ENCODE data around the gene SUGCT.
"Not testable (repeated sequence)": the region's sequence is repeated elsewhere in the genome, so short reads cannot be mapped to it uniquely, and the experiment has no call there.

The SUGCT gene

DNA sequence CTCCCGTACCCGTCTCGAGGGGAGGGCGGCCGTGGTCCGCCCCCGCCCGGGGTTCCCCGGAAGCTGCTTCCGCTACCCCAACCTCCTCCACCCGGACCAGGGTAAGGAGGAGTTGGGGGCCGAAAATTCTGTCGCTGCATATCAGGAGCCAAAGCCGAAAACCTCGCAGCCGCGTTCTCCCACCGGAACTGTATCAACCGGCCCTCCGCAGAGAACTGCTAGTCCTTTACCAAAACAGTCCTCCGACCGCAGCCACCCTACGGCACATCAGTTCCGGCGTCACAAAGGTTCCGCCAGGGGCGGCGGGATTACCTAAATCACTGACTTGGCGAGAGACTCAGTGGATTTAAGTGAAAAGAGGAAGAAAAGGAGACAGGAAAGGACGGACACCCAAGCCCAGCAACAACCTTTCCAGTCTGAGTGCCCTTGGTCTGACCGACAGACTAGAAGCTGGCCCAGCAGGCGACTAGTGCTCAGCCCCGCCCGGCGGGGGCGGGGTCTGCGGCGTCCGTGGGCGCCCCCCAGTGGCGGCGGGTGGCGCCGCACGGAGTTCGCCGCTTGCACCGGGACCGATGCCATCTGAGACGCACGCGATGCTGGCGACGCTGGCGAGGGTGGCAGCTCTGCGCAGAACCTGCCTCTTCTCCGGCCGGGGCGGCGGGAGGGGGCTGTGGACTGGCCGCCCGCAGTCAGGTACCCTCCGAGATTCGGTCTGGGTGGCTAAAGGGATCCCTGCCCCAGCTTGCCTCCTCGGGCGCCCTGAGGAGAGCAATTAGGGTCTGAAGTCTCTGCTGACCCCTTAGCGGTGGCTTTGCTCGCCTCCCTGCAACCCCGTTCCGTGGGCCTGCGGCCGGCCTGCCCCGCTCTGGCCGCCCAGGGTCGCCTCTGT, at the start of gene SUGCT, which contains the start of gene MPLKIP:
Gene SUGCT (plus strand): TSS at position 578 of the 889 bp plus-strand sequence.
Gene MPLKIP (minus strand): TSS at position 195 of the 889 bp plus-strand sequence. CDS start 55 bp downstream, at position 140.
- DNase-seq (ENCODE audit: low spot score) (peak; percentile 76), FAIRE-seq (no peak)

DNA sequence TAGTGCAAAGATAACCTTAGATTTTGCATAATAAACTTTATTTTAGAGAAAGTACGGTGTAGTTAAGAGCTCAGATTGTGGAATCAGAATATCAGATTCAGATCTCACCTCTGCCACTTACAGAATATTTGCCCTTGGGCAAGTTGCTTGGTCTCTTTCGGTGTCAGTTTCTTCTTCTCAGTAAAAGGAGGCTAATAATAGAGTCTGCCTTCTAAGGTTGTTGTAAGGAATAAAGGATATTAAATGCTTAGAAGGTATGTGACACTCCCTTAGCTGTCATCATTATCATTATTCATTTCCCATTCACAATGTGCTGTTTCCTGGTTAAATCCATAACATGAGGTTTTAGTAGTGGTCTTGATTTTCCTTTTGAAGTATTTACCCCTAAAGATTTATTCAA, 42.6 kb upstream of the SUGCT start:
- FAIRE-seq (no peak), DNase-seq (ENCODE audit: low spot score) (no peak)

DNA sequence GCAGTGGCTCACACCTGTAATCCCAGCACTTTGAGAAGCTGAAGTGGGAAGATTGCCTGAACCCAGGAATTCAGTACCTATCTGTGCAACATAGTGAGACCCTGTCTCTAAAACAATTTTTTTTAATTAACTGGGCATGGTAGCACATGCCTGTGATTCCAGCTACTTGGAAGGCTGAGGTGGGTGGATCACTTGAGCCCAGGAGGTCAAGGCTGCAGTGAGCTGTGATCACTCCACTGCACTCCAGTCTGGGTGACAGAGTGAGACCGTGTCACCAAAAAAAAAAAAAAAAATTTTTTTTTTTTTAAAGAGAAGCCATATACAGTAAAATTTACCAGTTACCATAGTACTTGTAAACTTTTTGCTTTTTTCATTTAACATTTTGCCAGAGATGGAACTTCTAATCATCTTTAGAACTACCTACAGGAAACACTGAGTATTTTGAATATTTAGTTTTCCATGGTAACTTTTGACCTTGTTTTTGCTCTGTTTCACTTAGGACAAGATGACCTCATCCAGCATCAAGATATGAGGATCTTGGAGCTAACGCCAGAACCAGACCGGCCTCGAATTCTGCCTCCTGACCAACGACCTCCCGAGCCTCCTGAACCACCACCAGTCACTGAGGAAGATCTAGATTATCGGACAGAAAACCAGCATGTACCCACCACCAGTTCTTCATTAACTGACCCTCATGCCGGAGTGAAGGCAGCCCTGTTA, 41.0 kb upstream of the SUGCT start:
- FAIRE-seq = no peak
- DNase-seq (ENCODE audit: low spot score) = no peak

DNA sequence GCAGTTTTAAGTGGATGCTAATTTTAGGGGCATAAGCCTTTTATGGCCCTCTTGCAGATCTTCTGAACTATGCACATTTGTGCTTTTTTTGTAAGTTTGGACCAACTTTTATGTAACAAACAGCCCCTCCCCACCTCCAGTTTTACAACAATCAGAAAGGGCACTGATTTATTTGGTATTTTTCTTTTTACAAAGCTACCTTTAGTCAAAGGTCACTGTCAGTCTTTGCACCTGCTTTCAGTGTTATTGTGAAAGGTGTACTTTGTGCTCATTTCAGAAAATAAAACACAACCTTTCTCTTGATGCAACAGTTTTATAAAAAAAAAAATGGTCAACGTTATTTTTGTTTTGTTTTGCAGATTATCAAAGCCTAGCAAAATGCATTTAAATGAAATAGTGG, 39.6 kb upstream of the SUGCT start:
- no peak for DNase-seq (ENCODE audit: low spot score)
- no peak for FAIRE-seq

DNA sequence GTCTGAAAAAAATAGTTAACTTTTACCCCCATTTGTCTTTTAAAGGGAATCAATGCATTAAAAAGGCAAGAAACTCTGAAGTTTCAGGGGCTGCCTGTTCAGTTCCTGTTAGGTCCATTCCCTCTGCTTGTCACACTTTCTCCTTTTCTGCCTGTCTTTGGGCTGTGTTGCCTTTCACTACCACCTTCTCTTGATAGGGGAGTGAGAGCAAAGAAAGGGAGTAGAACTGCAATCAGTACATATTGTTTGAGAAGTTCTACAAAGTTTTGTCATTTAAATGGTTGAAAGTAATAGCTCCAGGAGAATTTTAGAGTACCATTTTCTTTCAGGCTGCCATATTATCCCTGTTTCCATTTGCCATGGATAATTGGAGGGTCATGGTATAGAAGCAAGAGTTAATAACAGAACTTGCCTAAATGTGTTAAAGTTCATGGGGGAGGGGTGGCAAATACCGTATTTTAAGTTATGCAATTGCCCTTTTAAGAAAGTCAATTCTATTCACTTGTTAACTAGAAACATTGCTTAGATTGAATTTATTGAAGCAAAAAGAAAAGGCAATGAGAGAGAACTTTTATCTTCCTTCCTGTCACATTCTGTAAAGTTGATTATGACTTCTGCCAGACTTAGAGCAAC, 39.0 kb upstream of the SUGCT start:
- no peak for FAIRE-seq
- no peak for DNase-seq (ENCODE audit: low spot score)

DNA sequence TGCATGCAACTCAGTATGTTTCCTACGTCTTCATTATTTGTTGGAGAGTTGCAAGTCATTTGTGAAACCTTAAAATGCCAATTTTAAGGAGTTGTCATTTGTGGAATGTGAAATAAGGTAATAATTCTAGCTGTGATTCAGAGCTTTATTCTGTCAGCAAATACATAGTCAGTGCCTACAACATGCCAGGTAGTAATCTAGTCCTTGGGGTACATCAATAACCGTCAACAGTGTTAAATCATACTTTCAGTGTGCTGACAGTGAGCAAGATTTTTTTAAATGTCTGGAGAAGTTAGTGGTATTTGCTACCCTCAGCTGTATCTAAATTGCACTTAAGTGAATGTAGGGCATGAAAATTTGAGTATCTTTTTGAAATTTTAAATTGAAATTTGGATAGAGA, 37.1 kb upstream of the SUGCT start:
- FAIRE-seq (no peak), DNase-seq (ENCODE audit: low spot score) (no peak)

DNA sequence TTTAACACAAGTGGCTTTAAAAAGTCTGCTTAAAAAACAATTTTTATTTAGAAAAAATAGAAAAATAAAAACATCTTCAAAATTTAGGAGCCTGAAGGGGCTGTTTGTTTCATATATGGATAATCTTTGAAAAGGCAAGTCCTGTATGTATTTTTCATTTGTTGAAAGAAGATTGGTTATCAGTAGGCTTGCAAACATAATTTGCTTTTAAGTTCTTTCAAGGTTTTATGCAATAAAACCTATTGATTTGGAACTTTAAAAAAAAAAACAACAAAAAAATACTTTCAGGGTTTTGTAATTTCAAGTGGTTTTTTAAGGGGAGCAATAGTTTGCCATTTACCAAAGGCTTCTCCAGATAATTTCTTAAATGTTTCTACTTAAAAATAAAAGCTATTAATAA, 36.0 kb upstream of the SUGCT start:
- DNase-seq (ENCODE audit: low spot score) (no peak), FAIRE-seq (peak; percentile 32)

DNA sequence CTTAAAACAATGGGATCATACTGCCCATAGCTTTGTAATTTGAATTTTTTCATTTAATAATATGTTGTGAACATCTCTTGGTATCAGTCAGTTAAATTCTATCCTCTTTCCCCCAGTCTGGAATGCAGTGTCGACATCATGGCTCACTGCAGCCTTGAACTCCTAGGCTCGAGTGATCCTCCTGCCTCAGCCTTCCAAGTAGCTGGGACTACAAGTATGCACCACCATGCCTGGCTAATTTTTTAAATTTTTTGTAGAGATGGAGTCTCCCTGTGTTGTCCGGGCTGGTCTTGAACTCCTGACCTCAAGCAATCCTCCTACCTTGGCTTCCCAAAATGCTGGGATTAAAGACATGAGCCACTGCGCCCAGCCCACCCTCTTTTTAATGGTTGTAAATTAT, 35.0 kb upstream of the SUGCT start:
- DNase-seq (ENCODE audit: low spot score) (no peak), FAIRE-seq (no peak)

DNA sequence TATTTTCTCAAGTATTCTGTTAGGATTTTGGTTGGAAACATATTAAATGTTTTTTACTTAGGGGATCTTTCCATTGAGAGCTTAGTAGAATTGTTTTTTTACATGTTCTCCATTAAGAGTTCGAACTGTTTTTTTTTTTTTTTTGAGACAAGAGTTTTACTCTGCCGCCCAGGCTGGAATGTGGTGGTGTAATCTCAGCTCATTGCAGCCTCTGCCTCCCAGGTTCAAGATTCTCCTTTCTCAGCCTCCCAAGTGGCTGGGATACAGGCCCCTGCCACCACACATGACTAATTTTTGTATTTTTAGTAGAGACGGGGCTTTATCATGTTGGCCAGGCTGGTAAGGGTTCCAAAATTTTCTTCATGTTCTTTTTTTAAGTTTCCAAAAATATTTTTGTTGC, 33.6 kb upstream of the SUGCT start:
- FAIRE-seq (no peak), DNase-seq (ENCODE audit: low spot score) (no peak)

DNA sequence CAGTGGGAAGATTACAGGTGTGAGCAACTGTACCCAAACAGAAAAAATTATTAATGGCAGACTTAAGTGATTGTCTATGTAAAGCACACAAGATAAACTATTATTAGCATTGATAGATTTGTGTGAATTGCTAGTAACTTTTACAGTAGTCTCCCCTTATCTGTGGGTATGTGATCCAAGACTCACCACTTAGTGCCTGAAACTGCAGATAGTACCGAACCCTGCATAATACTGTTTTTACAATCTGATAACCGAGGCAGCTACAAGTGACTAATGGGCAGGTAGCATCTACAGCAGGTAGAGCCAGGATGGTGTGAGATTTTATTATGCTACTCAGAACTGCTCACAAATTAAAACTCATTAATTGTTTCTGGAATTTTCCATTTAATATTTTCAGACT, 31.9 kb upstream of the SUGCT start:
- DNase-seq (ENCODE audit: low spot score) = no peak
- no peak for FAIRE-seq

DNA sequence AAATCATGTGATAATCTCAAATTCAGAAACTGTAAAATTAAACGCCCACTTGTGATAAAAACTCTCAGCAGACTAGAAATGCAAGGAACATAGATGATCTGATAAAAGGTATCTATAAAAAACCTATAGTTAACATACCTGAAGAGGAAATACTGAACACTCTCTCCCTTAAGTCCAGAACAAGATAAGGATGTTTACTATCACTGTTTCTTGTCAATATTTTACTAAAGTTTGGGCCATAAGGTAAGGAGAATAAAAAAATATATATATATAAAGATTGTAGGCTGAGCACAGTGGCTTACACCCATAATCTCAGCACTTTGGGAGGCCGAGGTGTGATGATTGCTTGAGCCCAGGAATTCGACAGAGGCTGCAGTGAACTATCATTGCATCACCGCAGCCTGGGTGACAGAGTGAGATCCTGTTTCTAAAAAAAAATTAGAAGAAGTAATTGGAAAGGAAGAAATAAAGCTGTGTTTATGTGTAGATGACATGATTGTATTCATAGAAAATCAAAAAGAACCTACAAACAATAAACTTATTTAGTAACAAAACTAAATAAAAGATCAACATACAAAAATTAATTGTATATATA, 28.8 kb upstream of the SUGCT start:
- FAIRE-seq (no peak), DNase-seq (ENCODE audit: low spot score) (no peak)

DNA sequence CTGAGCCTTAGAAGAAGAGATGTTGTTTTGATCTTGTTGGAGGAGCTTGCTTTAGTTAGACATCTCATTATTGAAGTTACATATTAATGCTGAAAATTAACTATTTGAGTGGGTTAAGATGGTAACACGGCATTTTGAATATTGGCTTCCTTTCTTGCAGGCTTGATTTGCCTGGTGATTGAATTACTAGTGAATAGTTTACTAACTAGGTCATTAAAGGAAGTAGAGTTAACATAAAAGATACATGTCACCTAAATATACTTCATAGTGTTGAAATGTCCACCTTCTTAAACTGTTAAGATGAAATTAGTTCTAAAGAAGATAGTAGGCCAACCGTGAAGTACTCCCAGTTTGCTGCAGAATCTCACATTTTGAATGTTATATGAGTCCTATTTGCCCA, 18.9 kb upstream of the SUGCT start:
- no peak for FAIRE-seq
- no peak for DNase-seq (ENCODE audit: low spot score)

DNA sequence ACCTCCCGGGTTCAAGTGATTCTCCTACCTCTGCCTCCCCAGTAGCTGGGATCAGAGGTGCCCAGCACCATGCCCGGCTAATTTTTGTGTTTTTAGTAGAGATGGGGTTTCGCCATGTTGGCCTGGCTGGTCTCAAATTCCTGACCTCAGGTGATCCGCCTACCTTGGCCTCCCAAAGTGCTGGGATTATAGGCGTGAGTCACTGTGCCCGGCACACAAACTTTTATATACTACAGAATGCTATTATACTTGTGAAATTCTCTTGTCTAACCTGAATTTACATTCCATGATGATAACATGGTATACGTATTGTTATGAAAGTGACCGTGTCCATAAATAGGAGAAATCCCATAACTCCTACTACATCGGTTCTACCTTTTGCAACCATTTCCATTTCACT, 17.6 kb upstream of the SUGCT start:
- FAIRE-seq; DNase-seq (ENCODE audit: low spot score): not testable (repeated sequence)

DNA sequence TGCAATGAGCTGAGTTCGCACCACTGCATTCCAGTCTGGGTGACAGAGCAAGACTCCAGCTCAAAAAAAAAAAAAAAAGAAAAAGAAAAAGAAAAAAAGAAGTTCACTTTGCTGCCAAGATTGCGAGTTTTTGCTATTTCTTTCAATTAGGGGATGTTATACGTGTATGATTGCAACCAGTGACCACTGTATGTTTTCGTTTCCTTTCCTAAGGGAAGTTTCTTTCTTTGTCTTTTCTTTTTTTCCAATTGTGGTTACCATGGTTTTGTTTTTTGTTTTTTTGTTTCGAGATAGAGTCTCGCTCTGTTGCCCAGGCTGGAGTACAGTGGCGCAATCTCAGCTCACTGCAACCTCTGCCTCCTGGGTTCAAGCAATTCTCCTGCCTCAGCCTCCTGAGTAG, 16.6 kb upstream of the SUGCT start:
- not testable (repeated sequence) for DNase-seq (ENCODE audit: low spot score); FAIRE-seq

DNA sequence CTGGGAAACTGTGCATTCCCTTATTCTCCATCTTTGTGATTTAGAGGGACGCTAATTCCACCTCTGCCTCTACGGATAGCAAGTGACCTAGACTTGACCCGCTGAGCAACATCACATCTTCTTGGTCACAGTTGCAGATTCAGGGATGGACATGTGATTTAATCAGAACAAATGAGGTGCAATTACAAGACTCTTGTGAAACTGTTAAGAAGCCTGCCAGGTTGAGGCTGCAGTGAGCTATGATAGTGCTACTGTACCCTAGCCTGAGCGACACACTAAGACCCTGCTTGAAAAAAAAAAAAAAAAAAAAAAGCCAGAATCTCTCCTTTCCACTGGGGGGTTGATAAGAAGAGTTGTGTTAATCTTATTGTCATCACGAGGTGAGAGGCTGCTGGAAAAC, 14.8 kb upstream of the SUGCT start:
- no peak for FAIRE-seq
- no peak for DNase-seq (ENCODE audit: low spot score)

DNA sequence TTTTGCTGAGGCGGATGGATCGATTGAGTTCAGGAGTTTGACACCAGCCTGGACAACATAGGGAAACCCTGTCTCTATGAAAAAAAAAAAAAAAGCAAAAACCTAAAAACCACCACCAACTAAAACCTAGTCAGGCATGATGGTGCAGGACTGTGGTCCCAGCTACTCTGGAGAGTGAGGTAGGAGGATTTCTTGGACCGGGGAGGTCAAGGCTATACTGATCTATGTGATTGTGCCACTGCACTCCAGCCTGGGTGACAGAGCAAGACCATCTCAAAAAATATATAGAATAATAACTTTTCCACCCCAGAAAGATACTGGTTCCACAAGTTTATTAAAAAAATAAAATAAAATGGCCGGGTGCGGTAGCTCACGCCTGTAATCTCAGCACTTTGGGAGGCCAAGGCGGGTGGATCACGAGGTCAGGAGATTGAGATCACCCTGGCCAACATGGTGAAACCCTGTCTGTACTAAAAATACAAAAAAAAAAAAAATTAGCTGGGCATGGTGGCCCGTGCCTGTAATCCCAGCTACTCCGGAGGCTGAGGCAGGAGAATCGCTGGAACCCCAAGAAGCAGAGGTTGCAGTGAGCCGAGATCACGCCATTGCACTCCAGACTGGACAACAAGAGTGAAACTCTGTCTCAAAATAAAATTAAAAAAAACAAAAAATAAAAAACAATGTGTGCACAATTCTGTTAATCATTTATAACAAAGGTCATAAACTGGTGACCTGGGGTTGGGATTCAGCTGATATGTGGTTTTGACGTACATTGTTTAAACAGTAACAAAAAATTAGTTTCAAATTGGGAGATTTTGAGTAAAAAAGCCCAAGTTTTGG, 12.5 kb upstream of the SUGCT start:
- DNase-seq (ENCODE audit: low spot score); FAIRE-seq: not testable (repeated sequence)

DNA sequence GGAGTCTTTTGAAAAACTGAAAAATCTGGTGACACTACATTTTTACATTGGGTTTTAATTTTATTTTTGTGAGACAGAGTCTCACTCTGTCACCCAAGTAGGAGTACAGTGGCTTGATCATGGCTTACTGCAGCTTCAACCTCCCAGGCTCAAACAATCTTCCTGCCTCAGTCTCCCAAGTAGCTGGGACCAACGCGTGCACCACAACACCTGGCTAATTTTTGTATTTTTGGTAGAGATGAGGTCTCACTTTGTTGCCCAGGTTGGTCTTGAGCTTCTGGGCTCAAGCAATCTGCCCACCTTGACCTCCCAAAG, 11.9 kb upstream of the SUGCT start:
- FAIRE-seq = no peak
- no peak for DNase-seq (ENCODE audit: low spot score)

DNA sequence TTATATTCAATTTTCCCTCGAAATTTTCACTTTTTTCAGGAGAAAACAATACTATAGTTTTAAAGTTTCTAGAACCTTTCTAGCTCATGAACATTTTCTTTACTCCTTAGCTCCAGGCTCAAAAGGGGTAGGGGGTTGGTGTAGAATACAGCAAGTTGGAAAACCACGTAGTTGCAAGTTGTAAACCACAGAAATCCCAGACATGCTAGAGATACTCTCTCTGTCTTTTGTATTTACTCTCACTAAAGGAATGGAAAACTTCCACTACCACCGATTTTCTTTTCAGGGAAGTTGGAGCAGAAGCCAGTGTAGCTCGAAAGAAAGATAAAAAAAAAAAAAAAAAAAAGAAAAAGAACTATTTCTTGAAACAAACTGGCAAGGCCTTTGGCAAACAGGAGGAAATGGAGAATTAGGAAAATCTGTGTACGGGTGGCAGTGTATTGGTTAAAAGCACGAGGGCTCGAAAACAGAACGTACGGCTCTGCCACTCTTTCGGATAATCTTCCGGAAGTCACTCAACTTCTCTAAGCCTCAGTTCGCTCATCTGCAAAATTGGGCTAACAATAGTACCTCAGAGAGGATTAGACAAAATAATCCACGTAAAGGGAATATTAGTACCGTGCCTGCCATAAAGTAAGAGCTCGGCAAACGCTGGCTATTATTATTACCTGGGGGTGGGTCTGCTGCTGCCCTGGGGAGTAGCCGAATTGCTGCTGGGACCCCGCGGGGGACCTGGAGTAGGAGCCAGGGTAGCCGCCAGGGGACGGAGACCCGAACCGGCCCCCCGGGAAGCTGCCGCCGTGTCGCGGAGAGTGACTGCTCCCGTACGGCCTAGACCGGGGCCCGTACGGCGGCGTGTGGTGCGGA, 1.0 kb upstream of the SUGCT start:
- FAIRE-seq (peak; percentile 4), DNase-seq (ENCODE audit: low spot score) (no peak)

DNA sequence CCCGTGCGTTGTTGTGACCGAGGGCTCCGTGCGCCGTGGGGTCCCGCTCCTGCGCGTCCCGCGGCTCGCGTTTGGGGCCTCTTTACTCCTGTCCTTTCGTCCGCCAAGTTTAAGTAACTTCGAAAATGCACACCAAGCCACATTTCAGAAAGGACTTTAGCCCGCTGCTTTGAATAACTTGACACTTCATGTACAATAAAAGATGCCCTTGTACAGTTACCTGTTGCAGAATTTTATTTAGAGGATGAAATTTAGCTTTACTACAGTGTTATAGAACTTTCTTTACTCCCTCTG, 459 bp downstream of the SUGCT start:
- FAIRE-seq = no peak
- DNase-seq (ENCODE audit: low spot score) = no peak

DNA sequence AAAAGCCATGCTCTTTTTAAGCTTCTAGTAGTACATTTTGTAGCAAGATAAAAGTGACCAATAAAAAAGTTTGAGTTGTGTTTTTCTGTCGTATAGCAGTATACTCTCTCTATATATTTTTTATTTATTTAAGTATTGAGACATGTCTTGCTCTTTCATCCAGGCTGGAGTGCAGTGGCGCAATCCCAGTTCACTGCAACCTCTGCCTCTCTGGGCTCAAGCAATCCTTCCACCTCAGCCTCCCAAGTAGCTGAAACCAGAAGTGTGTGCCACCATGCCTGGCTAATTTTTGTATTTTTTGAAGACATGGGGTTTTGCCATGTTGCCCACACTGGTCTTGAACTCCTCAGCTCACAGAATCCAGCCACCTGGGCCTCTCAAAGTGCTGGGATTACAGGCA, 2.8 kb downstream of the SUGCT start:
- no peak for FAIRE-seq
- DNase-seq (ENCODE audit: low spot score) = no peak

Measured in RCC 7860 (cell line).